NCI-H1092 (cell line): Measurements from ENCODE around the gene MTREX.

Source experiments
- DNase-seq: peaks from one replicate; lab custom pipeline; 2025; lab: John Stamatoyannopoulos, UW

Gene MTREX

GRCh38 chr5:55384072-55384471, 76.3 kb downstream of the MTREX start:
- no peak for DNase-seq

- DNase-seq, result no peak
These were observed 77.4 kb downstream of the MTREX start for GRCh38 chr5:55385227-55385626.

- DNase-seq, result no peak
These were observed 78.1 kb downstream of the MTREX start for GRCh38 chr5:55385846-55386245.

GRCh38 chr5:55386356-55386755, 78.6 kb downstream of the MTREX start:
- no peak for DNase-seq

- no peak for DNase-seq
These were observed 80.1 kb downstream of the MTREX start for GRCh38 chr5:55387865-55388264.

GRCh38 chr5:55391707-55392106, 83.9 kb downstream of the MTREX start:
- no peak for DNase-seq

GRCh38 chr5:55392669-55393068, 84.9 kb downstream of the MTREX start:
- no peak for DNase-seq

GRCh38 chr5:55393501-55394175, 85.8 kb downstream of the MTREX start:
- no peak for DNase-seq

GRCh38 chr5:55402199-55402598, 94.4 kb downstream of the MTREX start:
- DNase-seq, result no peak

- no peak for DNase-seq
These were observed 98.5 kb downstream of the MTREX start for GRCh38 chr5:55406292-55406691.

GRCh38 chr5:55407059-55407684, 99.4 kb downstream of the MTREX start:
- no peak for DNase-seq

GRCh38 chr5:55407984-55408383, 100.2 kb downstream of the MTREX start:
- DNase-seq, result no peak

- DNase-seq, result no peak
These were observed 102.0 kb downstream of the MTREX start for GRCh38 chr5:55409775-55410174.

GRCh38 chr5:55410845-55411244, 103.1 kb downstream of the MTREX start:
- no peak for DNase-seq

GRCh38 chr5:55411876-55412275, 104.1 kb downstream of the MTREX start:
- no peak for DNase-seq

GRCh38 chr5:55413644-55414043, 105.9 kb downstream of the MTREX start:
- DNase-seq, result no peak

- DNase-seq, result no peak
These were observed 107.3 kb downstream of the MTREX start for GRCh38 chr5:55415071-55415470.

- no peak for DNase-seq
These were observed 108.5 kb downstream of the MTREX start for GRCh38 chr5:55416306-55416705.

- no peak for DNase-seq
These were observed 111.5 kb downstream of the MTREX start for GRCh38 chr5:55418994-55419968.

- DNase-seq, result no peak
These were observed 113.3 kb downstream of the MTREX start for GRCh38 chr5:55421074-55421529.

- no peak for DNase-seq
These were observed 118.7 kb downstream of the MTREX start for GRCh38 chr5:55426455-55426854.

GRCh38 chr5:55427157-55427556, 119.4 kb downstream of the MTREX start:
- no peak for DNase-seq

- DNase-seq, result no peak
These were observed 121.4 kb downstream of the MTREX start for GRCh38 chr5:55429221-55429612.
